Psoas muscle (tissue), 8 donors: ENCODE measurements around the gene JAG1. TPM values are rescaled to one million over a fixed set of nuclear protein-coding genes. Genes with fewer than 3 reads are reported as not detected.

Experiments
- ATAC-seq, 4 donors: fragments of 200-7000 bp; cut with Tn5 transposase; one replicate each; pipeline ENCODE4 v1.9.1; 2020; ENCODE audit warnings: moderate library complexity in 3 of 4, mild to moderate bottlenecking in 2 of 4
- DNase-seq, 2 donors: peaks; one replicate each; pipeline ENCODE4 v3.0.0-alpha.2; 2020
- H3K27ac ChIP-seq: fragments of 200-600 bp; one replicate; pipeline ENCODE4 v1.8.0; 2022
- H3K27me3 ChIP-seq, 3 donors: fragments of 200-600 bp in 1 of 3; one replicate each; pipeline versions ENCODE4 v1.6.1 to v1.8.0; 2013 to 2022; ENCODE audit warnings: low read length in 2 of 3, mild to moderate bottlenecking in 2 of 3, moderate library complexity in 1 of 3; ENCODE audit not compliant: insufficient read depth in 3 of 3
- H3K36me3 ChIP-seq, 2 donors: fragments of 200-600 bp in 1 of 2; one replicate each; pipeline versions ENCODE4 v1.6.1 to v1.8.0; 2013 to 2022; ENCODE audit warnings: low read depth in 1 of 2, mild to moderate bottlenecking in 1 of 2, moderate library complexity in 1 of 2; ENCODE audit not compliant: insufficient read depth in 1 of 2
- H3K4me1 ChIP-seq: fragments of 200-600 bp; one replicate; pipeline ENCODE4 v1.8.0; 2022
- H3K4me3 ChIP-seq: fragments of 200-600 bp; one replicate; pipeline ENCODE4 v1.8.0; 2022; ENCODE audit warnings: mild to moderate bottlenecking
- H3K9me3 ChIP-seq: fragments of 200-600 bp; one replicate; pipeline ENCODE4 v1.8.0; 2022
- WGBS, 3 donors: extraction: QIAGEN DNeasy Blood & Tissue Kit; methylation state at CpG; one replicate each; pipeline versions ENCODE4 v1.1.6 to v1.1.7; 2013; 5-methylcytosine and 5-hydroxymethylcytosine counted together
- intact Hi-C, 2 donors: fragments of 100-400 bp; cut with DNase I; formaldehyde crosslinking; loops; one replicate each; pipeline versions ENCODE4 v1.11.0 to v1.14.2; 2022
- polyA plus RNA-seq, 3 donors: library from polyadenylated mRNA; stranded (reverse); fragments of 200-250 nt; gene quantifications; one replicate each; pipeline ENCODE4 v1.2.3, GENCODE V29; 2013
- total RNA-seq, 4 donors: library from RNA; stranded (reverse); fragmentation: NEBNext Ultra II Directional in 2 of 4; extraction: Animal tissue kit (Norgen Biotek cat#: 25700) in 2 of 4; gene quantifications; one replicate each; pipeline versions ENCODE4 v1.2.1 to v1.2.4, GENCODE V29; 2021 to 2023
- TF ChIP-seq, protein P1 (sequence below): fragments of 200-600 bp; IDR thresholded peaks from one replicate; pipeline ENCODE4 v1.8.0; 2022; ENCODE audit warnings: antibody characterized with exemption
- donor health status: healthy with polysubstance abuse.
- donor health status: DM: no; HTN: no; CAD: no; lungs with moderate emphysema.
- donor health status: Bipolar disorder and iron deficiency.
- donor health status: healthy.
- donor health status: DM: yes; HTN: yes; CAD: no.
- donor health status: DM: no; HTN: no; CAD: no.
- donor health status: DM: no; HTN: no; CAD: no.
- donor health status: DM: yes; HTN: yes; CAD: no.

Gene JAG1
- total and polyA plus RNA-seq, 7 donors: 5.4 to 35.4 (median 10.4) TPM

- ATAC-seq (peak; percentile 21 to 52 (median 30)), DNase-seq (no peak)
- TF ChIP-seq, protein P1, sequence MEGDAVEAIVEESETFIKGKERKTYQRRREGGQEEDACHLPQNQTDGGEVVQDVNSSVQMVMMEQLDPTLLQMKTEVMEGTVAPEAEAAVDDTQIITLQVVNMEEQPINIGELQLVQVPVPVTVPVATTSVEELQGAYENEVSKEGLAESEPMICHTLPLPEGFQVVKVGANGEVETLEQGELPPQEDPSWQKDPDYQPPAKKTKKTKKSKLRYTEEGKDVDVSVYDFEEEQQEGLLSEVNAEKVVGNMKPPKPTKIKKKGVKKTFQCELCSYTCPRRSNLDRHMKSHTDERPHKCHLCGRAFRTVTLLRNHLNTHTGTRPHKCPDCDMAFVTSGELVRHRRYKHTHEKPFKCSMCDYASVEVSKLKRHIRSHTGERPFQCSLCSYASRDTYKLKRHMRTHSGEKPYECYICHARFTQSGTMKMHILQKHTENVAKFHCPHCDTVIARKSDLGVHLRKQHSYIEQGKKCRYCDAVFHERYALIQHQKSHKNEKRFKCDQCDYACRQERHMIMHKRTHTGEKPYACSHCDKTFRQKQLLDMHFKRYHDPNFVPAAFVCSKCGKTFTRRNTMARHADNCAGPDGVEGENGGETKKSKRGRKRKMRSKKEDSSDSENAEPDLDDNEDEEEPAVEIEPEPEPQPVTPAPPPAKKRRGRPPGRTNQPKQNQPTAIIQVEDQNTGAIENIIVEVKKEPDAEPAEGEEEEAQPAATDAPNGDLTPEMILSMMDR: no peak
- Histone ChIP-seq H3K27me3 (no peaks in the 10 kb centered on the region), H3K4me3 (peak overlapping the region; percentile 16), H3K36me3 (peaks cover 0 to 56% of the 10 kb centered on the region in 2 donors), H3K4me1 (peaks cover 26% of the 10 kb centered on the region), H3K9me3 (no peaks in the 10 kb centered on the region), H3K27ac (peak overlapping the region; percentile 48)
- WGBS, 3 donors: 82 to 86% (median 83%) methylated on average over 23 of the region's 23 CpGs
- intact Hi-C loops: no loop called here
These were observed 34.6 kb downstream of the JAG1 start for GRCh38 chr20:10639077-10639736.

GRCh38 chr20:10637563-10637962 lies 36.2 kb downstream of the JAG1 start:
- H3K27ac ChIP-seq: peak overlapping the region; percentile 48
- H3K4me1 ChIP-seq: peaks cover 19% of the 10 kb centered on the region

DNA sequence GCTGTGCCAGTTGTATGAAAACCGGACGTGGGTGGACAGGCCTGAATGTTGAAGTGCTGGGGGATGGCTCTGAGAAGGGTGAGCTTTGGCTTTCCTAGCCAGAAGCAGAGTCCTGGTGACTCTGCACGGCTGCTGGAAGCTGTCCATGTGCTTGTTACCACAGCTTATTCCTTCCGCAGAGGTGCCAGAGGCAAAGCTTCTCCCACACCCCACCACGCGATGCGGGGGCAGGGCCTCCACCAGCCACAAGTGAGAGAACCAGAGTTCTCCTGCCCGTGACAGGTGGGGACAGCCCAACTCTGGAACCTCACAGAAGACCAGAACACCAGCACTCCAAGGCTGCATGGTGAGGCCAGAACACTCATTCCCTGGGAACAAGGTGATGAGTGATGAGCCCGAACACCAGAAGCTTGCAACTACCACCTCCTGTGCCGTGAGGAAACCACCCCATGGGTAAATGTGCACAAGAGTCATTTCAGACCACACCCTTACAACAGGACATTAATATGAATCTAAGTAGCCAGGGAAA lies 36.7 kb downstream of the JAG1 start:
- 48 to 66% (median 54%) methylated on average over 10 of the region's 10 CpGs for WGBS, 3 donors
- DNase-seq: peak; percentile 55 to 70
- intact Hi-C loops: no loop called here
- peaks cover 0 to 35% of the 10 kb centered on the region in 2 donors for H3K36me3 ChIP-seq
- peak in 3 of 4 donors; percentile 36 to 50 (median 48) for ATAC-seq
- TF ChIP-seq, protein P1: no peak
- H3K4me1 ChIP-seq: peaks cover 19% of the 10 kb centered on the region
- no peaks in the 10 kb centered on the region for H3K9me3 ChIP-seq
- H3K27me3 ChIP-seq: no peaks in the 10 kb centered on the region
- H3K27ac ChIP-seq: peak overlapping the region; percentile 48
- no peak overlapping the region for H3K4me3 ChIP-seq

More at GRCh38 chr20:10637563-10637962, 36.2 kb downstream of the JAG1 start:
- peaks cover 0 to 39% of the 10 kb centered on the region in 2 donors for H3K36me3 ChIP-seq
- no peak overlapping the region for H3K4me3 ChIP-seq
- no peak for DNase-seq
- no peaks in the 10 kb centered on the region for H3K9me3 ChIP-seq
- TF ChIP-seq, protein P1: no peak
- intact Hi-C loops: no loop called here
- 66 to 75% (median 75%) methylated on average over 6 of the region's 6 CpGs for WGBS, 3 donors
- no peaks in the 10 kb centered on the region for H3K27me3 ChIP-seq
- no peak for ATAC-seq

DNA sequence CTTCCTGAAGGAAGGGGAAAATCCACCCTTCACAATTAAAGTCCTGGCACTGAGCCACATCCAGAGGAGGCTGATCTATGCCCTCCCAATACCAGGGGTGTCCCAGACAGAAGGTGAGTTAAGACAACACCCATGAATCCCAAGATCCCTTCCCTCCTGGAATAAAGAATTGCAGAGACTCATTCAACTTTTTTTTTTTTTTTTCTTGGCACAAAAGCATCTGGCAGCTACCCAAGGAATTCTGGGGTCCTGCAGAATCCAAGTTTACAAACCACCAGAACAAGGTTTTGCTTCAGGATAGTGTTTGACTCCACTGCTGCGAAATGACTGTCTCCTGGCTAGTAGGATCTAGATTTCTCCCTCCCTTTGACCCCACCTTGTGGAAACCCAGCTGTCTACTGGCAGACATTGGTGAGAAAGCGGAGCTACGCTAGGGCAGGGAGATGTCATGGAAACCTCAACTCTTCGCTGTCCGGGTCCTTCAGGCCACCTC lies 37.4 kb downstream of the JAG1 start:
- ATAC-seq: peak; percentile 26 to 60 (median 46)
- no peaks in the 10 kb centered on the region for H3K9me3 ChIP-seq
- H3K36me3 ChIP-seq: peaks cover 0 to 27% of the 10 kb centered on the region in 2 donors
- H3K4me3 ChIP-seq: no peak overlapping the region
- H3K27me3 ChIP-seq: no peaks in the 10 kb centered on the region
- intact Hi-C loops: no loop called here
- DNase-seq: no peak
- peak overlapping the region; percentile 38 for H3K27ac ChIP-seq
- TF ChIP-seq, protein P1: no peak
- peaks cover 19% of the 10 kb centered on the region for H3K4me1 ChIP-seq
- 35 to 52% (median 41%) methylated on average over 5 of the region's 5 CpGs for WGBS, 3 donors
